Parathyroid adenoma (tissue), 2 donors: Measurements from ENCODE around the gene SIAE.
A peak's percentile ranks its signal among the peaks of the same experiment; 100 is the strongest.

Experiments used
- H2AFZ ChIP-seq: fragments of 300-600 bp; sonication (generic); one replicate; pipeline ENCODE4 v1.7.0; 2017; ENCODE audit warnings: antibody characterized with exemption, mild to moderate bottlenecking
- H3K27ac ChIP-seq: fragments of 300-600 bp; sonication (generic); one replicate; pipeline ENCODE4 v1.7.0; 2017
- H3K27me3 ChIP-seq: fragments of 300-600 bp; sonication (generic); one replicate; pipeline ENCODE4 v1.7.0; 2017; ENCODE audit warnings: low read length; ENCODE audit not compliant: control insufficient read depth, insufficient read depth
- H3K36me3 ChIP-seq: fragments of 300-600 bp; sonication (generic); one replicate; pipeline ENCODE4 v1.7.0; 2017; ENCODE audit warnings: low read length; ENCODE audit not compliant: control insufficient read depth, insufficient read depth
- H3K4me1 ChIP-seq: fragments of 300-600 bp; sonication (generic); one replicate; pipeline ENCODE4 v1.7.0; 2017; ENCODE audit warnings: control low read depth
- H3K4me2 ChIP-seq: fragments of 300-600 bp; sonication (generic); one replicate; pipeline ENCODE4 v1.7.0; 2017; ENCODE audit warnings: low read length
- H3K4me3 ChIP-seq: fragments of 300-600 bp; sonication (generic); one replicate; pipeline ENCODE4 v1.7.0; 2017; ENCODE audit warnings: low read depth, low read length
- H3K79me2 ChIP-seq: fragments of 300-600 bp; sonication (generic); one replicate; pipeline ENCODE4 v1.7.0; 2017; ENCODE audit warnings: control low read depth
- H3K9ac ChIP-seq: fragments of 300-600 bp; sonication (generic); one replicate; pipeline ENCODE4 v1.7.0; 2017; ENCODE audit warnings: mild to moderate bottlenecking
- H3K9me3 ChIP-seq: fragments of 300-600 bp; sonication (generic); one replicate; pipeline ENCODE4 v1.7.0; 2017; ENCODE audit warnings: low read length; ENCODE audit not compliant: control insufficient read depth
- TF ChIP-seq, protein P1 (sequence below): fragments of 300-600 bp; sonication (generic); IDR thresholded peaks from one replicate; pipeline ENCODE4 v1.7.0; 2017; ENCODE audit warnings: antibody characterized with exemption, mild to moderate bottlenecking
- donor health status: primary hyperparathyroidism.

Gene SIAE

GRCh38 chr11:124678416-124678815 is 4.9 kb upstream of the SIAE start:
- Histone ChIP-seq H3K4me2 (no peak overlapping the region), H3K9ac (no peak overlapping the region), H2AFZ (no peak overlapping the region), H3K4me1 (peaks cover 4% of the 10 kb centered on the region), H3K36me3 (no peaks in the 10 kb centered on the region), H3K27ac (no peak overlapping the region), H3K27me3 (no peaks in the 10 kb centered on the region), H3K79me2 (no peaks in the 10 kb centered on the region), H3K9me3 (no peaks in the 10 kb centered on the region), H3K4me3 (no peak overlapping the region)
- TF ChIP-seq, protein P1, sequence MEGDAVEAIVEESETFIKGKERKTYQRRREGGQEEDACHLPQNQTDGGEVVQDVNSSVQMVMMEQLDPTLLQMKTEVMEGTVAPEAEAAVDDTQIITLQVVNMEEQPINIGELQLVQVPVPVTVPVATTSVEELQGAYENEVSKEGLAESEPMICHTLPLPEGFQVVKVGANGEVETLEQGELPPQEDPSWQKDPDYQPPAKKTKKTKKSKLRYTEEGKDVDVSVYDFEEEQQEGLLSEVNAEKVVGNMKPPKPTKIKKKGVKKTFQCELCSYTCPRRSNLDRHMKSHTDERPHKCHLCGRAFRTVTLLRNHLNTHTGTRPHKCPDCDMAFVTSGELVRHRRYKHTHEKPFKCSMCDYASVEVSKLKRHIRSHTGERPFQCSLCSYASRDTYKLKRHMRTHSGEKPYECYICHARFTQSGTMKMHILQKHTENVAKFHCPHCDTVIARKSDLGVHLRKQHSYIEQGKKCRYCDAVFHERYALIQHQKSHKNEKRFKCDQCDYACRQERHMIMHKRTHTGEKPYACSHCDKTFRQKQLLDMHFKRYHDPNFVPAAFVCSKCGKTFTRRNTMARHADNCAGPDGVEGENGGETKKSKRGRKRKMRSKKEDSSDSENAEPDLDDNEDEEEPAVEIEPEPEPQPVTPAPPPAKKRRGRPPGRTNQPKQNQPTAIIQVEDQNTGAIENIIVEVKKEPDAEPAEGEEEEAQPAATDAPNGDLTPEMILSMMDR: no peak

DNA sequence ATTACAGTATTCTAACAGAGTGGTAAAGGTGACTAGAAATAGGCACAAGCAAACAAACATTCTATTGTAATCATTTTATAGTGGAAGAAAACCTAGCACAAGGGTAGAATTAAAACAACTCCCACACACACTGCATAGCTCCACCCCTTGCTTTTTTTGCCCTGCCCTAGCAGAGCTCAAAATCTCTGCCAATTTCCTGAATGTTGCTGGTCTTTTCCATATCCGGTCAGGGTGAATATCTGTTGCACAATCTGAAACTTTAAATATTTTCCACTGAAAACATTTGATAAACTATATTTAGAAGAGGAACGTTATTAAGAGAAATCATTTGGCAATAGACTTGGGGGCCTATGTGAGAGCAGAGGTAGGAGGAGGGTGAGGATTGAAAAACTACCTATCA is 2.8 kb upstream of the SIAE start:
- H3K9ac ChIP-seq: no peak overlapping the region
- no peak overlapping the region for H2AFZ ChIP-seq
- H3K36me3 ChIP-seq: no peaks in the 10 kb centered on the region
- TF ChIP-seq, protein P1: no peak
- H3K4me3 ChIP-seq: no peak overlapping the region
- no peaks in the 10 kb centered on the region for H3K9me3 ChIP-seq
- no peaks in the 10 kb centered on the region for H3K27me3 ChIP-seq
- H3K79me2 ChIP-seq: no peaks in the 10 kb centered on the region
- H3K4me2 ChIP-seq: peak overlapping the region; percentile 38
- H3K4me1 ChIP-seq: peaks cover 4% of the 10 kb centered on the region
- H3K27ac ChIP-seq: peak overlapping the region; percentile 48

GRCh38 chr11:124674571-124674970 is 1.0 kb upstream of the SIAE start:
- TF ChIP-seq, protein P1: no peak
- H3K9me3 ChIP-seq: no peaks in the 10 kb centered on the region
- H3K9ac ChIP-seq: no peak overlapping the region

GRCh38 chr11:124674168-124674517 is 604 bp upstream of the SIAE start:
- H3K27me3 ChIP-seq: no peaks in the 10 kb centered on the region
- H3K27ac ChIP-seq: peak overlapping the region; percentile 64
- peaks cover 4% of the 10 kb centered on the region for H3K4me1 ChIP-seq
- peak overlapping the region; percentile 51 for H3K4me2 ChIP-seq
- no peaks in the 10 kb centered on the region for H3K36me3 ChIP-seq
- no peaks in the 10 kb centered on the region for H3K9me3 ChIP-seq
- H3K4me3 ChIP-seq: peak overlapping the region; percentile 82
- TF ChIP-seq, protein P1: no peak
- peak overlapping the region; percentile 61 for H2AFZ ChIP-seq
- H3K9ac ChIP-seq: no peak overlapping the region
- H3K79me2 ChIP-seq: no peaks in the 10 kb centered on the region

More at GRCh38 chr11:124674571-124674970, 1.0 kb upstream of the SIAE start:
- peak overlapping the region; percentile 61 for H2AFZ ChIP-seq
- H3K27ac ChIP-seq: peak overlapping the region; percentile 64
- no peaks in the 10 kb centered on the region for H3K36me3 ChIP-seq
- H3K4me3 ChIP-seq: peak overlapping the region; percentile 82
- no peaks in the 10 kb centered on the region for H3K79me2 ChIP-seq
- no peaks in the 10 kb centered on the region for H3K27me3 ChIP-seq
- peak overlapping the region; percentile 51 for H3K4me2 ChIP-seq
- peaks cover 4% of the 10 kb centered on the region for H3K4me1 ChIP-seq

DNA sequence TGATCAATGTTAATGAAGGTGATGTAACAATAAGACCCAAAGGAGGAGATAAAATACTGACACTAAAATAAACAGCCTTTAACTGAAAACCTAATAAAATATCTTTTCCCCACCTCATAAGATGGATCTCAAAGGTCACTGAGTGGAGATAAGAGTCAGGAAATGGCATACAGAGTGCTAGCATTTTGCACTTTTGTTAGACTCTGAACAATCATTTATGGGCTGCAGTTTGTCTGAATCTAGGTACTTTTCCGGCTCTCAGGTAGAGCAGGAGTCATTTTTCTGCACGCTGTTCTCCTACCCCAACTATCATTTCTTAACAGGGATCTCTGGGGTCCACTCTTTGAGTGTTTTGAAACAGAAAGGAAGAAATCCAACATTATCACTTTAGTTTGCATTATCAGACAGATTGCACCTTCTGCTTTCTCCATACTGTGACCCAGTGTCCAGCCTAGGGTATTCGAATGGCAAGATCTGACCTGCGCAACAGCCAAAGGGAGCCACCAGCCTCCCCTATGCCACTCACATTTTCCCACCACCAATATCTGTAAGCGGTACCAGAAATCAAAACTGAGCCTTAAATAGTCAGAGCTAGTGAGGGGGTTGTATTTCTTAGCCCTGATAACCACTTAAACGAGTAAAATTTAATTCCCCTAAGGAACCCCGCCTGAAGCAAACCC is 863 bp downstream of the SIAE start:
- Histone ChIP-seq H3K9me3 (no peaks in the 10 kb centered on the region), H2AFZ (peak overlapping the region; percentile 61), H3K27ac (peak overlapping the region; percentile 86)

More for the DNA sequence above, 863 bp downstream of the SIAE start:
- Histone ChIP-seq H3K4me2 (peak overlapping the region; percentile 80), H3K4me3 (peak overlapping the region; percentile 82), H3K4me1 (peaks cover 4% of the 10 kb centered on the region), H3K36me3 (no peaks in the 10 kb centered on the region), H3K9ac (peak overlapping the region; percentile 46), H3K79me2 (peaks cover 4% of the 10 kb centered on the region), H3K27me3 (no peaks in the 10 kb centered on the region)
- TF ChIP-seq, protein P1: no peak
